ENCODE measurements around the gene SEBOX. TPM values are rescaled to one million over a fixed set of nuclear protein-coding genes. Genes with fewer than 3 reads are reported as not detected.

SEBOX gene
- total and polyA plus RNA-seq, 4 donors = not detected

DNA sequence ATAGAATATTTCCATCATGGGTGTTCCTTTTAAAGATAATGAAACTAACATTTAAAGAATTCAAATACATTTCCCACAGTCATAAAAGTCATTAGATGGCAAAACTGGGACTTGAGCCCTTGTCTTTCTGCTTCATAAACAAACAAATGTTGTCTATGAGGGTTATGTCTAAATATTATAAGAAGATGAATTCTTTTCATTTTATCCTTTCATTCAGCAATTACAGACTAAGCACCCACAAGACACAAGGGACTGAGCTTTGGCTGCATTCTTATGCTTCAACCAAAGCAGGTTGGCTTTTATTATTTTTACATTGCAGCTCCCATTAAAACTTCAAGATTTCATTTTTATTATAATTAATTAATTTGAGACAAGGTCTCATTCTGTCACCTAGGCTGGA lies 21.4 kb upstream of the SEBOX start:
- H3K36me3 ChIP-seq (ENCODE audit: control insufficient read depth in 1 of 2, insufficient read depth in 2 of 2, low read length in 1 of 2) = peaks cover 0 to 2% of the 10 kb centered on the region in 2 donors
- no peak for DNase-seq

DNA sequence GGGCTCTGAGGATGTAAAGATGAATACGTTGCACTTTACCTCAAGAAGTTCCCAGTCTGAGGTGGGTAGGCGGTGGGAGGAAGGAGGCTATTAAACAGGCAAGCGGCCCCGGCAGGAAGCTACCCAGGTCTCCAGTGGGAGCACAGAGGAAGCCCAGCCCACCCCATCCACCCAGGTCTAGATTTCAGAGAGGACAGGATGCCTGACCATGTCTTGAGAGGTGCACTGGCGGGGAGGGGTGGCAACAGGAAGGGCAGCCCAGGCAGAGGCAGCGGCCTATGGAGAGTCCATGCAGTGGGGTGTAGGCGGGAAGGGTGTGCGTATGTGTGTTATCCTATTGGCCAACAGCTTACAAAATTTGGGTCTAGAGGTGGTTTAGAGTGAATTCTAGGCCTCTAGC lies 20.4 kb upstream of the SEBOX start:
- 92 to 96% methylated on average over 8 of the region's 8 CpGs for WGBS, 2 donors
- Histone ChIP-seq H3K9me3 (ENCODE audit: control insufficient read depth, low read length) (no peaks in the 10 kb centered on the region), H3K4me3 (ENCODE audit: low read length in 2 of 2) (no peak overlapping the region), H3K4me1 (ENCODE audit: control insufficient read depth in 1 of 2, insufficient read depth in 2 of 2, low read length in 2 of 2) (no peaks in the 10 kb centered on the region), H3K27ac (ENCODE audit: low read depth in 1 of 2, low read length in 2 of 2) (no peak overlapping the region), H3K36me3 (ENCODE audit: control insufficient read depth in 1 of 2, insufficient read depth in 2 of 2, low read length in 1 of 2) (peaks cover 0 to 2% of the 10 kb centered on the region in 2 donors), H3K27me3 (ENCODE audit: control insufficient read depth in 1 of 2, insufficient read depth in 2 of 2, low read length in 1 of 2) (no peaks in the 10 kb centered on the region)
- peak in 1 of 2 donors; percentile 62 for DNase-seq
- intact Hi-C loops (cut with DNase I) = no loop called here
- no peak for ATAC-seq (ENCODE audit: low FRiP score)

More for the DNA sequence above, 21.4 kb upstream of the SEBOX start:
- Histone ChIP-seq H3K27ac (ENCODE audit: low read depth in 1 of 2, low read length in 2 of 2) (no peak overlapping the region), H3K4me3 (ENCODE audit: low read length in 2 of 2) (no peak overlapping the region), H3K27me3 (ENCODE audit: control insufficient read depth in 1 of 2, insufficient read depth in 2 of 2, low read length in 1 of 2) (no peaks in the 10 kb centered on the region), H3K4me1 (ENCODE audit: control insufficient read depth in 1 of 2, insufficient read depth in 2 of 2, low read length in 2 of 2) (no peaks in the 10 kb centered on the region), H3K9me3 (ENCODE audit: control insufficient read depth, low read length) (no peaks in the 10 kb centered on the region)
- intact Hi-C loops (cut with DNase I) = no loop called here
- no peak for ATAC-seq (ENCODE audit: low FRiP score)

DNA sequence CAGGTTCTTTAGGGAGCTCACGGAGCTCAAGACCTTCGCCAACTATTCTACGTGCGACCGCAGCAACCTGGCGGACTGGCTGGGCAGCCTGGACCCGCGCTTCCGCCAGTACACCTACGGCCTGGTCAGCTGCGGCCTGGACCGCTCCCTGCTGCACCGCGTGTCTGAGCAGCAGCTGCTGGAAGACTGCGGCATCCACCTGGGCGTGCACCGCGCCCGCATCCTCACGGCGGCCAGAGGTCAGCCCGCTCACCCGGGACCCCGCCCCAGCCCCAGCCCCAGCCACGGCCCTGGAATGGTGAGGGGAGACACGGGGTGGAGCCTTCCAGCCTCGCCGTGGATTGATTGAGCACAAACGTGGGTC lies 20.0 kb upstream of the SEBOX start:
- H3K27me3 ChIP-seq (ENCODE audit: control insufficient read depth in 1 of 2, insufficient read depth in 2 of 2, low read length in 1 of 2) = no peaks in the 10 kb centered on the region
- DNase-seq (peak in 1 of 2 donors; percentile 62), ATAC-seq (ENCODE audit: low FRiP score) (no peak)

DNA sequence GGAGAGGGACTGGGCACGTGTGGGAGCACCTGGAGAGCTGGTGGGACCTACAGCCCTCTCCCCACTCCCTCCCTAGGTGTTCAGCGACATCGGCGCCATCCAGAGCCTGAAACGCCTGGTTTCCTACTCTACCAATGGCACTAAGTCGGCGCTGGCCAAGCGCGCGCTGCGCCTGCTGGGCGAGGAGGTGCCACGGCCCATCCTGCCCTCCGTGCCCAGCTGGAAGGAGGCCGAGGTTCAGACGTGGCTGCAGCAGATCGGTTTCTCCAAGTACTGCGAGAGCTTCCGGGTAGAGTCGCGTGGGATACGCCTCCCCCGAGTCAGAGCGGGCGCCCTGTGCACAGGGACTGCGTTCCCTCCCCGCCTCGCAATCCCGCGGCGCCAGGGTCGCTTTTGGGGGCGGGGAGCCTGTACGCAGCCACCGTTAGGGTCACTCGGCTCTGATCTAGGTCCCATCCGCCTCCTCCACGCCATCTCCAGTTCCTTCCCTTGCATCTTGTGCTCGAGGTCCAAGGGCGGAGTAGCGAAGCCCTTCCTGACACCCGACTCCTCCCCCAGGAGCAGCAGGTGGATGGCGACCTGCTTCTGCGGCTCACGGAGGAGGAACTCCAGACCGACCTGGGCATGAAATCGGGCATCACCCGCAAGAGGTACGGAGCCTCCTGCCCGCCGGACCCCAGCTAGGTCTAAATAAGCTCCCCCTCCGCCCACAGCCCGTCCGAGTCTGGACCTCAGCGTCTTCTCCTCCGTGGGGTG lies 19.5 kb upstream of the SEBOX start:
- H3K27me3 ChIP-seq (ENCODE audit: control insufficient read depth in 1 of 2, insufficient read depth in 2 of 2, low read length in 1 of 2) = no peaks in the 10 kb centered on the region
- no peak overlapping the region for H3K4me3 ChIP-seq (ENCODE audit: low read length in 2 of 2)
- H3K36me3 ChIP-seq (ENCODE audit: control insufficient read depth in 1 of 2, insufficient read depth in 2 of 2, low read length in 1 of 2) = no peaks in the 10 kb centered on the region
- DNase-seq (peak; percentile 77 to 81), ATAC-seq (ENCODE audit: low FRiP score) (peak; percentile 75)
- H3K27ac ChIP-seq (ENCODE audit: low read depth in 1 of 2, low read length in 2 of 2) = no peak overlapping the region
- 52 to 62% methylated on average over 54 to 56 of the region's 56 CpGs for WGBS, 2 donors
- H3K9me3 ChIP-seq (ENCODE audit: control insufficient read depth, low read length) = no peaks in the 10 kb centered on the region
- no peaks in the 10 kb centered on the region for H3K4me1 ChIP-seq (ENCODE audit: control insufficient read depth in 1 of 2, insufficient read depth in 2 of 2, low read length in 2 of 2)
- intact Hi-C loops (cut with DNase I) = no loop called here

More for the DNA sequence above, 20.0 kb upstream of the SEBOX start:
- no peak overlapping the region for H3K27ac ChIP-seq (ENCODE audit: low read depth in 1 of 2, low read length in 2 of 2)
- intact Hi-C loops (cut with DNase I) = no loop called here
- H3K4me1 ChIP-seq (ENCODE audit: control insufficient read depth in 1 of 2, insufficient read depth in 2 of 2, low read length in 2 of 2) = no peaks in the 10 kb centered on the region
- no peaks in the 10 kb centered on the region for H3K9me3 ChIP-seq (ENCODE audit: control insufficient read depth, low read length)
- H3K36me3 ChIP-seq (ENCODE audit: control insufficient read depth in 1 of 2, insufficient read depth in 2 of 2, low read length in 1 of 2) = peaks cover 0 to 2% of the 10 kb centered on the region in 2 donors
- 61 to 70% methylated on average over 29 of the region's 29 CpGs for WGBS, 2 donors
- H3K4me3 ChIP-seq (ENCODE audit: low read length in 2 of 2) = no peak overlapping the region

DNA sequence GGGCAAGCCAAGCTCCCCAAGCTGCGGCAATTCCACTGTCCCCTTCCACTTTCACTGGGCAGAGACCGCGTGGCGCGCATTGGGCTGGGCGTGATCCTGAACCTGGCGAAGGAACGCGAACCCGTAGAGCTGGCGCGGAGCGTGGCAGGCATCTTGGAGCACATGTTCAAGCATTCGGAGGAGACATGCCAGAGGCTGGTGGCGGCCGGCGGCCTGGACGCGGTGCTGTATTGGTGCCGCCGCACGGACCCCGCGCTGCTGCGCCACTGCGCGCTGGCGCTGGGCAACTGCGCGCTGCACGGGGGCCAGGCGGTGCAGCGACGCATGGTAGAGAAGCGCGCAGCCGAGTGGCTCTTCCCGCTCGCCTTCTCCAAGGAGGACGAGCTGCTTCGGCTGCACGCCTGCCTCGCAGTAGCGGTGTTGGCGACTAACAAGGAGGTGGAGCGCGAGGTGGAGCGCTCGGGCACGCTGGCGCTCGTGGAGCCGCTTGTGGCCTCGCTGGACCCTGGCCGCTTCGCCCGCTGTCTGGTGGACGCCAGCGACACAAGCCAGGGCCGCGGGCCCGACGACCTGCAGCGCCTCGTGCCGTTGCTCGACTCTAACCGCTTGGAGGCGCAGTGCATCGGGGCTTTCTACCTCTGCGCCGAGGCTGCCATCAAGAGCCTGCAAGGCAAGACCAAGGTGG lies 16.3 kb upstream of the SEBOX start:
- Histone ChIP-seq H3K9me3 (ENCODE audit: control insufficient read depth, low read length) (no peaks in the 10 kb centered on the region), H3K4me1 (ENCODE audit: control insufficient read depth in 1 of 2, insufficient read depth in 2 of 2, low read length in 2 of 2) (no peaks in the 10 kb centered on the region), H3K36me3 (ENCODE audit: control insufficient read depth in 1 of 2, insufficient read depth in 2 of 2, low read length in 1 of 2) (no peaks in the 10 kb centered on the region), H3K27ac (ENCODE audit: low read depth in 1 of 2, low read length in 2 of 2) (no peak overlapping the region), H3K27me3 (ENCODE audit: control insufficient read depth in 1 of 2, insufficient read depth in 2 of 2, low read length in 1 of 2) (no peaks in the 10 kb centered on the region), H3K4me3 (ENCODE audit: low read length in 2 of 2) (no peak overlapping the region)
- intact Hi-C loops (cut with DNase I) = no loop called here
- 52 to 58% methylated on average over 69 to 72 of the region's 72 CpGs for WGBS, 2 donors
- DNase-seq (peak in 1 of 2 donors; percentile 75), ATAC-seq (ENCODE audit: low FRiP score) (no peak)

- intact Hi-C loops (cut with DNase I) = no loop called here
- DNase-seq (peak in 1 of 2 donors; percentile 21), ATAC-seq (ENCODE audit: low FRiP score) (no peak)
- no peaks in the 10 kb centered on the region for H3K4me1 ChIP-seq (ENCODE audit: control insufficient read depth in 1 of 2, insufficient read depth in 2 of 2, low read length in 2 of 2)
- H3K36me3 ChIP-seq (ENCODE audit: control insufficient read depth in 1 of 2, insufficient read depth in 2 of 2, low read length in 1 of 2) = no peaks in the 10 kb centered on the region
- H3K27ac ChIP-seq (ENCODE audit: low read depth in 1 of 2, low read length in 2 of 2) = no peak overlapping the region
- H3K27me3 ChIP-seq (ENCODE audit: control insufficient read depth in 1 of 2, insufficient read depth in 2 of 2, low read length in 1 of 2) = no peaks in the 10 kb centered on the region
- no peaks in the 10 kb centered on the region for H3K9me3 ChIP-seq (ENCODE audit: control insufficient read depth, low read length)
- H3K4me3 ChIP-seq (ENCODE audit: low read length in 2 of 2) = no peak overlapping the region
- 86 to 89% methylated on average over 10 of the region's 10 CpGs for WGBS, 2 donors
These were observed 15.1 kb upstream of the SEBOX start for GRCh38 chr17:28379814-28380801.

- WGBS, 2 donors = 54 to 61% methylated on average over 6 of the region's 6 CpGs
- ATAC-seq (ENCODE audit: low FRiP score) (no peak), DNase-seq (no peak)
- intact Hi-C loops (cut with DNase I) = no loop called here
- Histone ChIP-seq H3K4me1 (ENCODE audit: control insufficient read depth in 1 of 2, insufficient read depth in 2 of 2, low read length in 2 of 2) (no peaks in the 10 kb centered on the region), H3K4me3 (ENCODE audit: low read length in 2 of 2) (no peak overlapping the region), H3K9me3 (ENCODE audit: control insufficient read depth, low read length) (no peaks in the 10 kb centered on the region), H3K27ac (ENCODE audit: low read depth in 1 of 2, low read length in 2 of 2) (no peak overlapping the region), H3K36me3 (ENCODE audit: control insufficient read depth in 1 of 2, insufficient read depth in 2 of 2, low read length in 1 of 2) (no peaks in the 10 kb centered on the region), H3K27me3 (ENCODE audit: control insufficient read depth in 1 of 2, insufficient read depth in 2 of 2, low read length in 1 of 2) (no peaks in the 10 kb centered on the region)
These were observed 7.9 kb upstream of the SEBOX start for GRCh38 chr17:28372945-28373274.

- H3K27me3 ChIP-seq (ENCODE audit: control insufficient read depth in 1 of 2, insufficient read depth in 2 of 2, low read length in 1 of 2) = no peaks in the 10 kb centered on the region
- intact Hi-C loops (cut with DNase I) = no loop called here
- H3K9me3 ChIP-seq (ENCODE audit: control insufficient read depth, low read length) = no peaks in the 10 kb centered on the region
- no peak overlapping the region for H3K27ac ChIP-seq (ENCODE audit: low read depth in 1 of 2, low read length in 2 of 2)
- DNase-seq (peak in 1 of 2 donors; percentile 84), ATAC-seq (ENCODE audit: low FRiP score) (no peak)
- 0 to 5% methylated on average over 37 to 53 of the region's 53 CpGs for WGBS, 2 donors
- no peaks in the 10 kb centered on the region for H3K36me3 ChIP-seq (ENCODE audit: control insufficient read depth in 1 of 2, insufficient read depth in 2 of 2, low read length in 1 of 2)
- H3K4me3 ChIP-seq (ENCODE audit: low read length in 2 of 2) = peak overlapping the region; percentile 51 to 55
- H3K4me1 ChIP-seq (ENCODE audit: control insufficient read depth in 1 of 2, insufficient read depth in 2 of 2, low read length in 2 of 2) = no peaks in the 10 kb centered on the region
These were observed 7.4 kb upstream of the SEBOX start for GRCh38 chr17:28372203-28372944.

Measured in aorta (tissue), 5 donors.